Measurements from ENCODE around the gene RARRES2. TPM values are rescaled to one million over a fixed set of nuclear protein-coding genes. Genes with fewer than 3 reads are reported as not detected.
"Not testable (repeated sequence)": the region's sequence is repeated elsewhere in the genome, so short reads cannot be mapped to it uniquely, and the experiment has no call there.

Gene RARRES2
- total and polyA plus RNA-seq, 8 donors: 133 to 233 (median 172) TPM

DNA sequence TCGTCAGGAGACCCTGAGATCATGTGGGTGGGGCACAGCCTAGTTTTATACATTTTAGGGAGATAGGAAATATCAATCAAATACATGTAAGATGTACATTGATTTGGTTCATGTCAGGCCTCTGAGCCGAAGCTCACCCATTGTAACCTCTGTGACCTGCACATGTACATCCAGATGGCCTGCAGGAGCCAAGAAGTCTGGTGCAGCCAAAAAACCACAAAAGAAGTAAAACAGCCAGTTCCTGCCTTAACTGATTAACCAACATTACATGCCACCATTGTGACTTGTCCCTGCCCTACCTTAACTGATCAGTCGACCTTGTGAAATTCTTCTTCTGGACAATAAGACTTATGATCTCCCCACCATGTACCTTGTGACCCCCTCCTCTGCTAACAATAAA is 34.3 kb downstream of the RARRES2 start:
- ATAC-seq (no peak), DNase-seq (no peak)
- Histone ChIP-seq H3K36me3 (no peaks in the 10 kb centered on the region), H3K4me1 (peaks cover 3 to 7% of the 10 kb centered on the region in 2 donors), H3K27ac (no peak overlapping the region), H3K9me3 (no peaks in the 10 kb centered on the region), H3K27me3 (no peaks in the 10 kb centered on the region), H3K4me3 (no peak overlapping the region)
- intact Hi-C loops (cut with DNase I): no loop called here
- TF ChIP-seq, protein P1, sequence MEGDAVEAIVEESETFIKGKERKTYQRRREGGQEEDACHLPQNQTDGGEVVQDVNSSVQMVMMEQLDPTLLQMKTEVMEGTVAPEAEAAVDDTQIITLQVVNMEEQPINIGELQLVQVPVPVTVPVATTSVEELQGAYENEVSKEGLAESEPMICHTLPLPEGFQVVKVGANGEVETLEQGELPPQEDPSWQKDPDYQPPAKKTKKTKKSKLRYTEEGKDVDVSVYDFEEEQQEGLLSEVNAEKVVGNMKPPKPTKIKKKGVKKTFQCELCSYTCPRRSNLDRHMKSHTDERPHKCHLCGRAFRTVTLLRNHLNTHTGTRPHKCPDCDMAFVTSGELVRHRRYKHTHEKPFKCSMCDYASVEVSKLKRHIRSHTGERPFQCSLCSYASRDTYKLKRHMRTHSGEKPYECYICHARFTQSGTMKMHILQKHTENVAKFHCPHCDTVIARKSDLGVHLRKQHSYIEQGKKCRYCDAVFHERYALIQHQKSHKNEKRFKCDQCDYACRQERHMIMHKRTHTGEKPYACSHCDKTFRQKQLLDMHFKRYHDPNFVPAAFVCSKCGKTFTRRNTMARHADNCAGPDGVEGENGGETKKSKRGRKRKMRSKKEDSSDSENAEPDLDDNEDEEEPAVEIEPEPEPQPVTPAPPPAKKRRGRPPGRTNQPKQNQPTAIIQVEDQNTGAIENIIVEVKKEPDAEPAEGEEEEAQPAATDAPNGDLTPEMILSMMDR (IDR thresholded peaks at IDR 0.05): no peak

DNA sequence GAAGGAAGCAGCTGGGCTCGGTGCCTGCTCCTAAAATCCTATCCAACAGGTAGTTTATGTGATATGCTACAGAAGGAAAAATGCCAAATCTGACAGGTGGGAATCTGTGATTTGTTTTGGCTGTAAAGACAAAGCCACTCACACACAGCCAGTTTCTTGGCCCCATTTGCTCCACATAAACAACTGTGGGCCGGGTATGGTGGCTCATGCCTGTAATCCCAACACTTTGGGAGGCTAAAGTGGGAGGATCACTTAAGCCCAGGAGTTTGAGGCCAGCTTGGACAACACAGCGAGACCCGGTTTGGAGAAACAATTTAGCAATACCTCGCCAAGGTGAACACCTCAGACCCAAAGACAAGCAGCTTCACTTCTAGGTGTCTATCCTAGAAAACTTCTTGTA is 35.1 kb downstream of the RARRES2 start:
- H3K36me3 ChIP-seq; intact Hi-C loops (cut with DNase I); H3K9me3 ChIP-seq; H3K4me3 ChIP-seq; H3K4me1 ChIP-seq; DNase-seq; H3K27me3 ChIP-seq; H3K27ac ChIP-seq; ATAC-seq: not testable (repeated sequence)

DNA sequence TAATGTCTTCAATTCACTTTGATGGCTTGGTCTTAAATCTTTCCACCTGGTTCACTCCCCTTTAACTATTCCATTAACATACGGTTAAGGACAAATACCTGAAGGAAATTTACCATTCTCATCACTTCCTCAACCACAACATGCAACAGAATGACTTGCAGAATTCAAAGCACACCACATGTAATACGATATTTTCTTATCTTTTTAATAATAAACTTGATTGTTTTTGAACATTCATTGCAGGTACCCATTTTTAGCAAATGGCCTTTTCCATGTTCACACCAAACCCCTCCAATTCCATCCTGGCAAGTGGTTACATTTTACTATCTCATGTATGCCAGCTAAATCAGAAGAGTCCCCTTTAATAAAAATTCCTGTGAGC is 35.5 kb downstream of the RARRES2 start:
- H3K9me3 ChIP-seq; DNase-seq; ATAC-seq; H3K36me3 ChIP-seq; H3K4me3 ChIP-seq; H3K27ac ChIP-seq; H3K4me1 ChIP-seq; intact Hi-C loops (cut with DNase I); H3K27me3 ChIP-seq: not testable (repeated sequence)

DNA sequence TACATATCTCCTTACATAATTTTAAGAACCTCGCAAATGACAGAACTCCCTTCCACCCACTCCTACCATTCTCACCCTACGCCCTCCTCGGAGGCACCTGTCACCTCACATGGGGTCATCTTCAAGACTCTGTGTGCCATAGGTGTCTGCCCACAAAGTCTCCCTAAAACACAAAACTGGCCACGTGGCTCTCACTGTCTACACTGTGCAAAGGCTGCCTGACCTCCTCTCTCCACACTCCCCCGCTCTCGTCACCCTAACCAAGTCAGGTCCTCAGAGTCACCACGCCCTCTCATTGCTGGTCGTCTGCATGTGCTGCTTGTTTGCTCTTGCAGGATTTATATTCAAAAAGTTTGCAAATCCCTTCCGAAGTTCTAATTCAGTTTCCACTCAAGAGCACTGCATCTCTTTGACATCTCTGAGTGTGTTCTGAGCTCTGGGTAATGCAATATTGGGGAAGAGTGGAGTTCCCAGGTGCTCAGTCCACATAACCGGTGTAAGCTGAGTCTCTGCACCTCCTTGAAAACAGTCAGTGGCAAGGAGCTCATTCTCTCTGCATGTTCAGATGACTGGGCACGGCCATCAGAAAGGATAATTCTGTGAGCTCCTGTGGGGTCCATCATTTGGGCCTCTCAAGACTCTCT is 36.0 kb downstream of the RARRES2 start:
- DNase-seq; H3K36me3 ChIP-seq; H3K4me3 ChIP-seq; intact Hi-C loops (cut with DNase I); H3K9me3 ChIP-seq; H3K4me1 ChIP-seq; H3K27me3 ChIP-seq: not testable (repeated sequence)
- H3K27ac ChIP-seq: peak overlapping the region; percentile 33 to 37
- ATAC-seq: peak; percentile 67

DNA sequence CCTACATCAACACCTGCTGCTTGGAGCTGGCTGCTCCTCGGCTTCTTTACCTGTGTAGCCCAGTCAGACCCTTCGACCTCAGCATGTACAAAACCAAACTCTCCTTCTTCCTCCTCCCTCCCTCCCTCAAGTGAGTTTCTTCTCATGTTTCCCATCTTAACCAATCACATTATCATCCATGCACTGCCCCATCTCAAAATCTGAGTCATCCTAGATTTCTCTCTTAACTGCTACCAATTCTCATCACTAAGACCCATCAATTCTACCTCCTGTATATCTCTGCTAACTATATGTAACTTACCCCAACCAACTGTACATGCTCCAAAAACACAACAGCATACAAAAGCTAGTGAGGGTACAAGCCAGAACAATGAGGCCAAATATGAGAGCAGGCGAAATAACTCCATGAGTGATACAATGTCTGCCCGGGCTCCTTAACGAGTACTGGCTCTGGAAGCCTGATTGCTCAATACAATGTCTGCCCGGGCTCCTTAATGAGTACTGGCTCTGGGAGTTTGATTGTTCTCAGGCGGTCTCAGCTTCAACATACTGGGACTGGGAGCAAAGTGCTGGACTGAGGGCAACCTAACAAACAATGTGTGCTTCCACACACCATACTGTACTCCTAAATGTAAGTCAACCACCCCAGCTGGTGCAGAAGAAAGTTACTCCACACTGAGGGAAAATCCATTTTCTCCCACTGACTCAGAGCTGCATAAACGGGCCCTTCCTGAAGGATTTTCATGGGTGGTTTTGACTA is 36.8 kb downstream of the RARRES2 start:
- H3K36me3 ChIP-seq; H3K27me3 ChIP-seq; intact Hi-C loops (cut with DNase I); DNase-seq; H3K9me3 ChIP-seq; H3K4me3 ChIP-seq; H3K4me1 ChIP-seq: not testable (repeated sequence)
- peak overlapping the region; percentile 33 to 37 for H3K27ac ChIP-seq
- ATAC-seq: peak; percentile 80

DNA sequence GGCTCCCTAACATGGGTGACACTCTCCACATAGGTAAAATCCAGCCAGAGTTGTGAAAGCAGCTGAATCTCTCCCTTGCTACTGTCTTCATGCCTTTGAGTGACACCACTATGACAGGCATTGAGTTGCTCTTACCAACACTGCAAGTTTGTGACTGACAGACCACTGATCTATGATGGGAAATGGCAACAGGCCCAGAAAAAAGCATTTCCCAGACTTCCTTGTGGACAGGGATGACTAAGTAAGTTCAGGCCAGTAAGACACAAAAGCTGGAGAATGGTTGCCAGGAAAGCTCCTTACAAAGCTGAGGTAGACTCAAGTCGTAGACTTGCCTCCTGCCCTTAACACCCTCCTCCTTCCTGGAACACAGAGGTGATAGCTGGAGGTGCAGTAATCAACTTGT is 38.5 kb downstream of the RARRES2 start:
- DNase-seq; H3K27ac ChIP-seq; H3K4me3 ChIP-seq; ATAC-seq; intact Hi-C loops (cut with DNase I); H3K36me3 ChIP-seq; H3K27me3 ChIP-seq; H3K9me3 ChIP-seq; H3K4me1 ChIP-seq: not testable (repeated sequence)

DNA sequence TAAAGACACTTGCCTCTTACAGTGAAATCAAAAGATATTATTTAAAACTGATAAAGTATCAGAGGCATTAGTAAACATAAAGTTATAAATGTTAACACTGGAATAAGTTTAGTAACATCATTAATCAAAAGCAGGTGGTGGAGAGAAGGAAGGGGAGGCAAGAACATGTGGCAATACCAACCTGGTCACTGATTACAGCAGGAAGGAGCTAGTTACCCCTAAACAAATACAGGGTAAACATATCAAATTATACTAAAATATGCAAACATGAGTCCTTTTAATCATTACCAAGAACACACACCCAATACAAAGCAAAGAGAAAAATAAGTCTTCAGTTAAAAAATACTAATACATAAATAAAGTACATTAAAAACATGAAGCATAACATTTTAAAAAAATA is 43.5 kb downstream of the RARRES2 start:
- DNase-seq; H3K4me1 ChIP-seq; H3K9me3 ChIP-seq; ATAC-seq; H3K4me3 ChIP-seq; H3K27ac ChIP-seq; intact Hi-C loops (cut with DNase I); H3K36me3 ChIP-seq; H3K27me3 ChIP-seq: not testable (repeated sequence)

DNA sequence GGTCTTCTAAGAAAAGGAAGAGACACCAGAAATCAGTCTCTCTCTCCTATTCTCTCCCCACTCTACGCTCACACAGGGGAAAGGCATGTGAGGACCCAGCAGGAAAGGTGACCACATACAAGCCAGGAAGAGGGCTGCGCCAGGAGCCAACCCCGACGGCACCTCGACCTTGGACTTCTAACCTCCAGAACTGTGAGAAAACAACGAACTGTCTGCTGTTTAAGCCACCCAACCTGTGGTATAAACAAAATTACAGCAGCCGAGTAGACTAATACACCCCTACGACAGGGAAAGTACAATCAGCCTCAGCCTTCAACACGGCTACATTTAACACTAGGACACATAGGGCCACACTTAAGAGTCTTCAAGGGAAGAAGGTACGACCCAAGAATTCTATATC is 44.6 kb downstream of the RARRES2 start:
- H3K9me3 ChIP-seq; DNase-seq; ATAC-seq; H3K36me3 ChIP-seq; H3K27me3 ChIP-seq; H3K4me1 ChIP-seq; H3K4me3 ChIP-seq; intact Hi-C loops (cut with DNase I); H3K27ac ChIP-seq: not testable (repeated sequence)

DNA sequence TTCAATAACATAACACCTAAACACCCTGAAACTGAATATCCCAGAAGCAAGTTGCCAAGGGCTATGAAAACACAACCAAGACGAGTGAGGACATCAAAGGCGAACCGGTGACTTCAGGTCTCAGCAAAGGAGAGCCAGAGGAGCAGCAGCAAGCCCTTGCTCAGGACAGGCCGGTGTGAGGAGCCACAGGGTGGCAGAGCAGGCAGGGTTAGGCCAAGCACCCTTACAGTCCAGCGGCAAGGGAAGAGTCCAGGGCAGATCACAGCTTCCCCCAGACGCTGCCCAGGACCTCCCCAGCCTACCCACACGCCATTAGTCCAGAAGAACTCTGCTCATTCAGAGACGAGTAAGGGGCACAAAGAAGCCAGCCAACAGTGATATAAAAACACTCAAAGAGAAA is 45.8 kb downstream of the RARRES2 start:
- H3K4me3 ChIP-seq; H3K36me3 ChIP-seq; DNase-seq; H3K27me3 ChIP-seq; H3K4me1 ChIP-seq; intact Hi-C loops (cut with DNase I); H3K27ac ChIP-seq; H3K9me3 ChIP-seq: not testable (repeated sequence)
- peak; percentile 94 for ATAC-seq

DNA sequence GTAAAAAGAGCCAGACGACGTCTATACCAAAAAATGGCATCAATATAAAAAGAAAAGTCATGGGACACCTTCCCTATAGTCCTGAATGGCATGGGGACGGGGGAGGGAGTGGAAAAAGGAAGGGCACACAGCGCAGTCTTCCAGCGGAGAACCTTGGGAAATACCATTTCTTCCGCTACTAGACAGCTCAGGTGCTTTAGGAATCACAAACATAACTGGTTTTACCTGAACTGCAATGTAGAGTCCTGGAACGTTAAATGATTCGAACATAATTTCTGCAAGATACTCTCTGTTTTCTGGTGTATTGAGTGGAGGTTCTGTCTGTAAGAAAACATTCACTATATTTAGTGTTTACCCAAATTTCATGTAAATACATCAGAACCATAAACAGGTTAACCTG is 46.4 kb downstream of the RARRES2 start:
- H3K4me3 ChIP-seq; H3K27ac ChIP-seq; H3K4me1 ChIP-seq; H3K36me3 ChIP-seq; H3K9me3 ChIP-seq; H3K27me3 ChIP-seq; intact Hi-C loops (cut with DNase I): not testable (repeated sequence)
- ATAC-seq (peak; percentile 91), DNase-seq (peak in 1 of 4 donors; percentile 40)

DNA sequence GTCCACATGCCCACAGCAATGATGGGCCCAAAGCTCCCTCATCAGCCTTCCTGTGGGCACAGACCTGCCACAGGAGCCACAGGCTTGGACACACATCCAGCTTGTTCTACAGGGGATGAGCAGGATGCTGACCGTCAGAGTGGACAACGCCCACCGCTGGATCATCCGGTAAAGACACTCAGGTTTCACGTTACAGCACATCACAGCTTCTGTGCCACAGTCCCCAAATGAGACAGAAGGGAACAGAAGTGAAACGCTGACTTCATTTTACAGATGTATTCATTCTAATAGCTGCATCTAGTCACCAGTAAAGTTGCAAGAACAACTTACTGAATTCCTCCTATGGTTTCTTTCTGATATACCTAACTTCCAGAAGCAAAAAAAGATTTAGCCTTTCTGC is 51.1 kb downstream of the RARRES2 start:
- H3K4me1 ChIP-seq; intact Hi-C loops (cut with DNase I); H3K36me3 ChIP-seq; DNase-seq; H3K9me3 ChIP-seq; H3K27me3 ChIP-seq; H3K27ac ChIP-seq; H3K4me3 ChIP-seq; ATAC-seq: not testable (repeated sequence)

DNA sequence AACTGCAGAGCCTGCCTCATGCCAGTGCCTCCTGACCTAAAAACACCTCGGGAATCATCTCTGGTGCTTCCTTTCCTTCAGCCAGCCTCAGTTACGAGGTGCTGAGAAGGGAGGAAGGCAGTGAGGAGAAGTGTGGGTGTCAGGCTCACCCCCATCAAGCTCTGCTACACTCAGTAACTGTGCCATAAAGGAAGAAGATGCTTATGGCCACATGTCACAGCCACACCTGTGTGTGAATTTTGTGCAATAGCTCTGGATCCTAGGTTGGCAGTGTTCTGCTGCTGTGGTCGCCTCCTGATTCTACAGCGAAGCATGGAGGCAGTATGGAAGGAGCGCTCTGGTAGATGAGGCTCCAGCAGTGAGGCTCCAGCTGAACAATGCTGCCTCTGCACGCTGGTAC is 52.6 kb downstream of the RARRES2 start:
- DNase-seq; H3K27me3 ChIP-seq; H3K4me3 ChIP-seq; H3K27ac ChIP-seq; H3K9me3 ChIP-seq; H3K36me3 ChIP-seq; intact Hi-C loops (cut with DNase I); ATAC-seq; H3K4me1 ChIP-seq: not testable (repeated sequence)
